HG02884 (cell line): ENCODE results near the gene PHLDB2.
"Not testable (repeated sequence)": the region's sequence is repeated elsewhere in the genome, so short reads cannot be mapped to it uniquely, and the experiment has no call there.

Experiments used
- ATAC-seq: cut with Tn5 transposase; IDR thresholded peaks from one replicate; pipeline ENCODE4 v1.9.1; 2021; ENCODE audit warnings: mild to moderate bottlenecking, moderate library complexity; ENCODE audit not compliant: unreplicated experiment

PHLDB2 gene

GRCh38 chr3:111859061-111859973 lies at the start of gene PHLDB2:
Gene PHLDB2, plus strand, starts transcription at chr3:111859265. Its CDS starts 24,813 bp downstream, at chr3:111884078.
- no peak for ATAC-seq

DNA sequence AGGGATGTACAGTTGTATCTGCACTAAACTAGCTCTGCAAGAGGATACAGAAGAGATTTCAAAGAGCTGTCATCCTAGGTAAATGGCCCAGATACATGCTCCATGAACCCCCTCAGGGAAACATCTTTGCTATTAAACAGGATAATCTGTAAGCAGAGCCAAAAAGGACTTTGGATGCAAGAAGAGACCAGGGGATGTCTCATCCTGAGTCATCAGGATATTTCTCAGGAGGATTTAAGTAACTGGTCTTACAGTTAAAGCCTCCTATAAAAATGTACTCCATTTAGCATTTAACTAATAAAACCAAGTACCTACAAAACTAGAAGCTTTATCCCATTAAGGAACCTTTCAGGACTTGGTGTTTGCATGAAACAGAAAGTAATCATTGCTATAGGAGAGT lies 48.2 kb upstream of the PHLDB2 start:
- no peak for ATAC-seq

GRCh38 chr3:111811811-111812210 lies 47.3 kb upstream of the PHLDB2 start:
- no peak for ATAC-seq

DNA sequence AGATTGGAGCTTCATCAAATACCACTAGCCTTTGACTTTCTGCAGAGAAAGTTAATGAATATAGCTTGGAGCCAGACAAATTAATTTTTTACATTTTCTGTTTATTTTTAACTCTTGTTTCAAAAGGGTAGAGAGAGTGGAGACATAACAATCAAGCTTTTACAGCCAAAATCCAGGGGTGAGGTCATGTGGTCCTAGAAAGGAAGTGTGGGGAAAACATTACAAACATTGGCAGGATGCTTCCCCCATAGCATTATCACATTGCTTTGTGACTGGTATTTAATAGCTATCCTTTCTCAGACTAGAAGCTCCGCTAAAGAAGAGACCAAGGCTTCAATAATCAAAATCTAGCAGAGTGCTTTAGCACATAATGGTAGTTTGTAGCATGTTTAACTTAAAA lies 46.4 kb upstream of the PHLDB2 start:
- no peak for ATAC-seq

GRCh38 chr3:111813441-111813840 lies 45.6 kb upstream of the PHLDB2 start:
- no peak for ATAC-seq

DNA sequence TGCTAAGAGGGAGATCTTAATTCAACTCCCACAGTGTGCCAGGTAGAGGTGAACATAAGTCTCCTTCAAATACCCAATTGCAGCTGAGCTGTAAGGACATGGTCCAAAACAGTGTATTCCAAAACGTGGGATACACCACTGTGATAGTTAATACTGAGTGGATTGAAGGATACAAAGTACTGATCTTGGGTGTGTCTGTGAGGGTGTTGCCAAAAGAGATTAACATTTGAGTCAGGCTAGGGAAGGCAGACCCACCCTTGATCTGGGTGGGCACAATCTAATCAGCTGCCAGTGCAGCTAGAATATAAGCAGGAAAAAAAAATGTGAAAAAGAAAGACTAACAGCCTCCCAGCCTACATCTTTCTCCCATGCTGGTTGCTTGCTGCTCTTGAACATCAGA lies 45.1 kb upstream of the PHLDB2 start:
- ATAC-seq: no peak

GRCh38 chr3:111816771-111817170 lies 42.3 kb upstream of the PHLDB2 start:
- not testable (repeated sequence) for ATAC-seq

- no peak for ATAC-seq
Measured at GRCh38 chr3:111819927-111820326, 39.1 kb upstream of the PHLDB2 start.

DNA sequence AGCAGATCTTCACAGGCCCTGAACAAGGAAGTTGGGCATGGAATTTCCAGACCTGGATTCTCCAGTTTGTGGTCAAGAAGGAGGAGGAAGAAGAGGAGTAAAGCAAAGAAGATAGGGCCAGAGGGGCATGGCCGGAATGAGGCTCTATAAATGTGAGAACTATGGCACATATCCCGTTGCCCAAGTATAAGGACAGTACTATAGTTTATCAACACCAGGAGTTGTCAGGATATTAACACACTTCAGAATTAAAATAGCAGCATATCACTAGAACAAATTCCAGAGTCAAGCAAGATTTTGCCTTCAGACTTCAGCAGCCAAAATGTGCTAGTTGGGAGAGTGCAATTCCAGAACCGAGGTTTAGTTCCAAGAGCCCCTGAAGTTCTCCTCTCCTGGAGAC lies 38.4 kb upstream of the PHLDB2 start:
- no peak for ATAC-seq

- ATAC-seq: no peak
Measured at GRCh38 chr3:111821891-111822290, 37.2 kb upstream of the PHLDB2 start.

DNA sequence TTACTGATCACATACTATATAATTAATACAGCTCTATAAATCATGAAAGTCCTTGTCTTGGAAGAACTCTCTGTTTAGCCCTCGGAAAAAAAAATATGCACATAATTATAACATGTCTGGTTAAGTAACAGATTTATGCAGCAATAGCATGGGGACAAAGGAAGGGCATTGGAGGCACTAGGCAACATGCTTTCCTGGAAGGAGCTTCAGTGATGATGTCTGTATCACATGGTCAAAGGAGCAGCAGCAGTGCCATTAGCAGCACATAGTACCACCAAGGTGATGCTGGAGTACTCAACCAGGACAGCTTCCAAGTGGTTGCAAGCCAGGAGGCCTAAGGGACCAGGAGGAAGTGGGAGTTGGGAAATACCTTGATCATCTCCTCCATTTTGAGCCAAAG lies 36.3 kb upstream of the PHLDB2 start:
- no peak for ATAC-seq

DNA sequence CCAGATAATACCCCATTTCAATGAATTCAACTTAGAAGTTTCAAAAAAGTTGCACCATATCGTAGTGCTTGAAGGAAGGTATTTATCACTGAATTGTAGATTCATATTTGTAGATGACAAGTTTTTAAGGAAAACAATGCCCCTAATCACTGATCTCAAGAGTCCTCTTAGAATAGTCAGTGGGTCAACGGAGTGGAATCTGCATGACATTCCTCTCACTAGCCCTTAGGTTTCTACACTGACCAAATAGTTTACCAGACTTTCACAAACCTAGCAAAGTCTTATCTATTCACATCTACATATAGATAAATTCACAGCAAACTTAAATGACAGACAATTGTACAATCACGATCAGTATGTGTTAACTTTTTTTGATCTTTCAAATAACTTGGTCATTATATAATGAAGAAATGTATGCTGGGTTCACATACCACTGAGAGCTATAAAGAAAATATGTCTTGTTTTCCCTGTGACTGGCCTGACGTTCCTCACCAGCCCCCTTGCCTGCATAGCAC lies 35.7 kb upstream of the PHLDB2 start:
- no peak for ATAC-seq

GRCh38 chr3:111824351-111824750 lies 34.7 kb upstream of the PHLDB2 start:
- ATAC-seq: no peak

DNA sequence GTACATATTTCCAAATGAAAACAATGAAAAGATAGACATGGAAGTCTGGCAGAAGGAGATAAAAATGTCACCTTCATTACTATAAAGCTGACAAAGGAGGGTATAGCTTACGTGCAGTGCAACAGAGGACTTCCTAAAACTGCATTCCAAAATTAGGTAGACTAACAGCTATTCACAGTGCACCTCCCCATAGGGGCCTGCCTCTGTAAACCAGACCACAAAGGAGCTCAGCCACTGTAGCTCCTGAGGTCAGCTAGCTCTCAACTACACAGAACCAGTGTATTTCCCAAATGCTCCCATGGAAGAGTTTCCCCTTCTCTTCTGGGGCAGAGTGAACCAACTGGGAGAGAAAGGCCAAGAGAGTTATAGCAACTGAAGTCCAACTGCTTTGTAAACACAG lies 31.2 kb upstream of the PHLDB2 start:
- no peak for ATAC-seq

DNA sequence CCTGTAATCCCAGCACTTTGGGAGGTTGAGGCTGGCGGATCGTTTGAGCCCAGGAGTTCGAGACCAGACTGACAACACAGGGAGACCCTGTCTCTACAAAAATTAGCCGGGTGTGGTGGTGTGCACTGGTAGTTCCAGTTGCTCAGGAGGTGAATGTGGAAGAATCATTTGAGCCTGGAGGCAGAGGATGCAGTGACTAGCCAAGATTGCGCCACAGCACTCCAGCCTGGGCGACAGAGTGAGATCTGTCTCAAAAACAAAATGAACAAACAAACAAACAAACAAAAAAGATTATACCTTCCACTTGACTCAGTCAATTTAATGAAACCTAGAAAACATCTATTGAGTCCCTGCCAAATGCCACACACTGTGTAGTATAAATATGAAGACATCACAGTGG lies 30.5 kb upstream of the PHLDB2 start:
- ATAC-seq: no peak

GRCh38 chr3:111829023-111829422 lies 30.0 kb upstream of the PHLDB2 start:
- ATAC-seq: no peak

- ATAC-seq: no peak
Measured at GRCh38 chr3:111831840-111832239, 27.2 kb upstream of the PHLDB2 start.

DNA sequence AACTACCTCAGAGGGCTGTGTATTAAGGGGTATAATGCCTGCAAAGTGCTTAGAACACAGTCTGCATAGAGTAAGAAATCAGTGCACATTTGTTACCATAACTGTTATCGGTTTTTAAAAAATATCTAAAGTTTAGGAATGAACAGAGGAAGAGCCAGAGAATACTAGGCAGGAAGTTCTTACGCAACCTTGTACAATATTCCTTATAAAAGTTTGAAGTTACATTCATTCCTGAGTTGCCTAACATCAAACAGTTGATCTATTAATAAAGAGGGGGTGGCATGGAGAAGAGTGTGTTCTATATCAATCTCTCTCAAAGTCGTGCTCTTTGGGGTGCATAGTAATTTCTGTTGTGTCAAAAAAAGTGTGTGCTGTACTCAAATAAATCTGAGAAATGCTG lies 22.0 kb upstream of the PHLDB2 start:
- ATAC-seq: no peak

DNA sequence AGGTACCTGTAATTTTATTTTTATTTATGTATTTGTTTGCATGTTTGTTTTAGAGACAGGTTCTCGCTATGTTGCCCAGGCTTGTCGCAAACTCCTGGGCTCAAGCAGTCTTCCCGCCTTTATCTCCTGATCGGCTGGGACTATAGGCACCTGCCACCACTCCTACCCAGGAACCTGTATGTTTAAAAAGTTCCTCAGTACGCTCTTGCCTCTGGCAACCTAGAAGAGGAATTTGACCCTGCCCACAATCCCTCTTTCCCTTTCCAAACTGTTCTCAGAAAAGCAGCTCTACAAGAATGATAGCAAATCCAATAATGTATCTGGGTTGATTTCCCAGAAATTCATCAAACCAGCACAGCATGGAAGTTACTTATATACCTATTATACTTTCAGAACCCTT lies 20.9 kb upstream of the PHLDB2 start:
- no peak for ATAC-seq

- no peak for ATAC-seq
Measured at GRCh38 chr3:111846039-111846438, 13.0 kb upstream of the PHLDB2 start.

GRCh38 chr3:111846717-111847116 lies 12.3 kb upstream of the PHLDB2 start:
- no peak for ATAC-seq

GRCh38 chr3:111848283-111848682 lies 10.8 kb upstream of the PHLDB2 start:
- no peak for ATAC-seq

DNA sequence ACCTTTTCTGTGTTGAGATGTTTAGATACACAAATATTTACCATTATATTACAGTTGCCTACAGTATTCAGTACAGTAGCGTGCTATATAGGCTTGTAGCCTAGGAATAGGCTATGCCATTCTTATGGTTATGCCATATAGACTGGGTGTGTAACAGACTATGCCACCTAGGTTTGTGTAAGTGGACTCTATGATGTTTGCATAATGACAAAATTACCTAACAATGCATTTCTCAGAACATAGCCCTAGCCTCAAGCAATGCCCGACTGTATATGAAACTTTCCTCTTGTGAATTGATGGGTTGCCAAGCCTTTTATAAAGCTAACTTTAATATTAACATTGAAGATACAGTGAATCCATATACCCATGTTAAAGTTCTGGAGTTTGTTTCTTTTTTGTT lies 10.3 kb upstream of the PHLDB2 start:
- no peak for ATAC-seq
